Measurements from ENCODE around the gene DNAH7. TPM values are rescaled to one million over a fixed set of nuclear protein-coding genes. Genes with fewer than 3 reads are reported as not detected.

The DNAH7 gene
- total and polyA plus RNA-seq, 2 of the 13 experiments (the other 11 are each of a cell fraction or from before 2014, with no cell fraction given) = 0.09 TPM; not detected in 1

DNA sequence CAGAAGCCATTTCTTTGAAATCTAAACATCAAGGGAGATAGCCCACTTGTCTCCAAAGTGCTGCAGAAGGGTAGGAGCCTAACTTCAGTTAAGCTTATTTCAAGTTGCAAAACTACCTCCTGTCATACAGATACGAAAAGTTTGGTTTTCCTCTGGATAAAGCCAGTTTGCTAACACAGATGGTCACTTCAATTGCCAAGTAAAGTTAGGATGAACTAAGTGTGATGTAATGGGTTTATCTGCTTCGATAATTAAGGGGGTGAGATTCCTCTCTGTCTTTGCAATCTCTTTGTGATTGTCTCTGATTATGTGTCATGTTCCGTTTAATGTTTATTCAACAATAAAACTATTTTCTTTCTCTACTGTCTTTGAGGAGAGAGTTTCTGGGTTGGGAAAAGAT, 255.2 kb downstream of the DNAH7 start:
- DNase-seq (ENCODE audit: low spot score) = no peak
- no peak overlapping the region for H3K4me3 ChIP-seq (replicated peaks in 1 of 3; ENCODE audit: insufficient read depth in 1 of 3, low read depth in 2 of 3, low read length in 3 of 3)
- no peaks in the 10 kb centered on the region for H3K4me1 ChIP-seq (ENCODE audit: insufficient read depth, low read length)
- no peak for FAIRE-seq
- H3K79me2 ChIP-seq (ENCODE audit: insufficient read depth, low read length) = no peaks in the 10 kb centered on the region
- ChIA-PET CTCF (ENCODE audit: low intra/inter-chr PET ratio, low total read pairs) (no interaction called here), POLR2A (no interaction called here)
- H3K9me3 ChIP-seq (ENCODE audit: low read length) = no peaks in the 10 kb centered on the region
- 15% methylated on average over 3 of the region's 3 CpGs for WGBS (ENCODE audit: low lambda C conversion rate)
- BruUV-seq (replicated peaks) = no TSS peak
- no peak overlapping the region for H3K4me2 ChIP-seq (ENCODE audit: low read depth, low read length)
- intact Hi-C loops (cut with micrococcal nuclease; ENCODE audit: unreplicated experiment) = no loop called here
- no peak overlapping the region for H3K9ac ChIP-seq (ENCODE audit: insufficient read depth, low read depth, low read length)
- TF ChIP-seq, protein P1, sequence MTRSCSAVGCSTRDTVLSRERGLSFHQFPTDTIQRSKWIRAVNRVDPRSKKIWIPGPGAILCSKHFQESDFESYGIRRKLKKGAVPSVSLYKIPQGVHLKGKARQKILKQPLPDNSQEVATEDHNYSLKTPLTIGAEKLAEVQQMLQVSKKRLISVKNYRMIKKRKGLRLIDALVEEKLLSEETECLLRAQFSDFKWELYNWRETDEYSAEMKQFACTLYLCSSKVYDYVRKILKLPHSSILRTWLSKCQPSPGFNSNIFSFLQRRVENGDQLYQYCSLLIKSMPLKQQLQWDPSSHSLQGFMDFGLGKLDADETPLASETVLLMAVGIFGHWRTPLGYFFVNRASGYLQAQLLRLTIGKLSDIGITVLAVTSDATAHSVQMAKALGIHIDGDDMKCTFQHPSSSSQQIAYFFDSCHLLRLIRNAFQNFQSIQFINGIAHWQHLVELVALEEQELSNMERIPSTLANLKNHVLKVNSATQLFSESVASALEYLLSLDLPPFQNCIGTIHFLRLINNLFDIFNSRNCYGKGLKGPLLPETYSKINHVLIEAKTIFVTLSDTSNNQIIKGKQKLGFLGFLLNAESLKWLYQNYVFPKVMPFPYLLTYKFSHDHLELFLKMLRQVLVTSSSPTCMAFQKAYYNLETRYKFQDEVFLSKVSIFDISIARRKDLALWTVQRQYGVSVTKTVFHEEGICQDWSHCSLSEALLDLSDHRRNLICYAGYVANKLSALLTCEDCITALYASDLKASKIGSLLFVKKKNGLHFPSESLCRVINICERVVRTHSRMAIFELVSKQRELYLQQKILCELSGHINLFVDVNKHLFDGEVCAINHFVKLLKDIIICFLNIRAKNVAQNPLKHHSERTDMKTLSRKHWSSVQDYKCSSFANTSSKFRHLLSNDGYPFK (CRISPR knock-in tag; IDR thresholded peaks at IDR 0.05; ENCODE audit: borderline replicate concordance) = no peak
- no peak for TF ChIP-seq FLYWCH1 (CRISPR knock-in tag; IDR thresholded peaks at IDR 0.05)
- TF ChIP-seq SAFB2 (CRISPR knock-in tag; IDR thresholded peaks at IDR 0.05; ENCODE audit: borderline replicate concordance, low read depth) = no peak
- no peak for TF ChIP-seq RBM22 (optimal IDR thresholded peaks at IDR 0.05; ENCODE audit: low read length)
- no peak for TF ChIP-seq ARNTL (CRISPR knock-in tag; IDR thresholded peaks at IDR 0.05)
- TF ChIP-seq ZNF878 (CRISPR knock-in tag; IDR thresholded peaks at IDR 0.05) = no peak
- TF ChIP-seq ZNF790 (CRISPR knock-in tag; IDR thresholded peaks at IDR 0.05; ENCODE audit: borderline replicate concordance) = no peak
- no peak for TF ChIP-seq POLR2AphosphoS2 (IDR thresholded peaks at IDR 0.05; ENCODE audit: low read depth, low read length)
- TF ChIP-seq, protein P2, sequence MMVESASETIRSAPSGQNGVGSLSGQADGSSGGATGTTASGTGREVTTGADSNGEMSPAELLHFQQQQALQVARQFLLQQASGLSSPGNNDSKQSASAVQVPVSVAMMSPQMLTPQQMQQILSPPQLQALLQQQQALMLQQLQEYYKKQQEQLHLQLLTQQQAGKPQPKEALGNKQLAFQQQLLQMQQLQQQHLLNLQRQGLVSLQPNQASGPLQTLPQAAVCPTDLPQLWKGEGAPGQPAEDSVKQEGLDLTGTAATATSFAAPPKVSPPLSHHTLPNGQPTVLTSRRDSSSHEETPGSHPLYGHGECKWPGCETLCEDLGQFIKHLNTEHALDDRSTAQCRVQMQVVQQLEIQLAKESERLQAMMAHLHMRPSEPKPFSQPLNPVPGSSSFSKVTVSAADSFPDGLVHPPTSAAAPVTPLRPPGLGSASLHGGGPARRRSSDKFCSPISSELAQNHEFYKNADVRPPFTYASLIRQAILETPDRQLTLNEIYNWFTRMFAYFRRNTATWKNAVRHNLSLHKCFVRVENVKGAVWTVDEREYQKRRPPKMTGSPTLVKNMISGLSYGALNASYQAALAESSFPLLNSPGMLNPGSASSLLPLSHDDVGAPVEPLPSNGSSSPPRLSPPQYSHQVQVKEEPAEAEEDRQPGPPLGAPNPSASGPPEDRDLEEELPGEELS (CRISPR knock-in tag; IDR thresholded peaks at IDR 0.05) = no peak
- TF ChIP-seq, protein P3, sequence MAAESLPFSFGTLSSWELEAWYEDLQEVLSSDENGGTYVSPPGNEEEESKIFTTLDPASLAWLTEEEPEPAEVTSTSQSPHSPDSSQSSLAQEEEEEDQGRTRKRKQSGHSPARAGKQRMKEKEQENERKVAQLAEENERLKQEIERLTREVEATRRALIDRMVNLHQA (CRISPR knock-in tag; IDR thresholded peaks at IDR 0.05) = no peak
- TF ChIP-seq SNAI1 (CRISPR knock-in tag; IDR thresholded peaks at IDR 0.05; ENCODE audit: borderline replicate concordance) = no peak
- TF ChIP-seq ZFP36L1 (CRISPR knock-in tag; IDR thresholded peaks at IDR 0.05) = no peak
- TF ChIP-seq ZFP82 (CRISPR knock-in tag; IDR thresholded peaks at IDR 0.05; ENCODE audit: borderline replicate concordance) = no peak
- TF ChIP-seq SRSF4 (IDR thresholded peaks at IDR 0.05; ENCODE audit: low read depth, low read length, poor library complexity, severe bottlenecking) = no peak
- no peak for TF ChIP-seq ZNF644 (CRISPR knock-in tag; IDR thresholded peaks at IDR 0.05; ENCODE audit: low read depth)
- no peak for TF ChIP-seq NCOA1 (CRISPR knock-in tag; IDR thresholded peaks at IDR 0.05)
- TF ChIP-seq MED13 (CRISPR knock-in tag; IDR thresholded peaks at IDR 0.05) = no peak
- no peaks in the 10 kb centered on the region for H3K27me3 ChIP-seq (ENCODE audit: control insufficient read depth in 1 of 2, insufficient read depth in 2 of 2, low read length in 2 of 2)
- no peak for ATAC-seq
- no peak overlapping the region for H3K27ac ChIP-seq (ENCODE audit: extremely low read length, insufficient read depth, low read length)
- no peaks in the 10 kb centered on the region for H3K36me3 ChIP-seq (replicated peaks in 1 of 2; ENCODE audit: control insufficient read depth in 1 of 2, insufficient read depth in 2 of 2, low read length in 2 of 2)
- in situ Hi-C loops (cut with HindIII; ENCODE audit: extremely low pct_ligation_motif_present, low pct_unique_long_range_greater_than_20kb) = no loop called here
- no peaks in the 10 kb centered on the region for H4K20me1 ChIP-seq (ENCODE audit: insufficient read depth, low read length)
- no peak overlapping the region for H2AFZ ChIP-seq (ENCODE audit: low read length)

Data from HepG2 (cell line).